Thyroid gland (tissue), 4 donors: Measurements from ENCODE around the gene TCP11L2.

Experiments
- POLR2A ChIP-seq, 2 donors: fragments of 450-650 bp; IDR thresholded peaks; one replicate each; pipeline ENCODE4 v1.6.1; 2017; ENCODE audit warnings: antibody characterized with exemption in 2 of 2, mild to moderate bottlenecking in 2 of 2, moderate library complexity in 1 of 2
- TF ChIP-seq, protein P1 (sequence below), 6 experiments: fragments of 200-600 bp in 3 of 6; fragments of 450-650 bp in 3 of 6; sonication (generic) in 3 of 6; IDR thresholded peaks; one replicate each; pipeline ENCODE4 v1.5.1; 2016 to 2019; ENCODE audit warnings: antibody characterized with exemption in 6 of 6, mild to moderate bottlenecking in 2 of 6, inconsistent platforms in 1 of 6, moderate library complexity in 1 of 6

DNA sequence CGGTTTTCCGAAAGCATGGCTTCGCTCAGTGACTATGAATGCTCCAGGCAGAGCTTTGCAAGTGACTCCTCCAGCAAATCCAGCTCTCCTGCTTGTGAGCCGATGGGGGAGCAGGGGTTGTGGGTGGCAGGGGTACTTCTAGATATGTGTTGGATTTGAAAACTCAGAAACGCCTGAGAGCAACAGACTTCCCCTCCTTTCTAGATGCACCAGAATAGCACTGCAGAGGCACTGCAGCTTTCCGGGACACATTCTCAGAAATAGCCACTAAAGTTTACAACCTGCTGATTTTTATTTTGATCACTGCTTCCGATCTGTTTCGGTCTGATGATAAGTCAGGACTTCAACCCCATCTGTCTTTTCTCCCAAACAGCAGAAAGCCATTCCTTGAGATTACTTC, 8.6 kb downstream of the TCP11L2 start:
- TF ChIP-seq, protein P1, sequence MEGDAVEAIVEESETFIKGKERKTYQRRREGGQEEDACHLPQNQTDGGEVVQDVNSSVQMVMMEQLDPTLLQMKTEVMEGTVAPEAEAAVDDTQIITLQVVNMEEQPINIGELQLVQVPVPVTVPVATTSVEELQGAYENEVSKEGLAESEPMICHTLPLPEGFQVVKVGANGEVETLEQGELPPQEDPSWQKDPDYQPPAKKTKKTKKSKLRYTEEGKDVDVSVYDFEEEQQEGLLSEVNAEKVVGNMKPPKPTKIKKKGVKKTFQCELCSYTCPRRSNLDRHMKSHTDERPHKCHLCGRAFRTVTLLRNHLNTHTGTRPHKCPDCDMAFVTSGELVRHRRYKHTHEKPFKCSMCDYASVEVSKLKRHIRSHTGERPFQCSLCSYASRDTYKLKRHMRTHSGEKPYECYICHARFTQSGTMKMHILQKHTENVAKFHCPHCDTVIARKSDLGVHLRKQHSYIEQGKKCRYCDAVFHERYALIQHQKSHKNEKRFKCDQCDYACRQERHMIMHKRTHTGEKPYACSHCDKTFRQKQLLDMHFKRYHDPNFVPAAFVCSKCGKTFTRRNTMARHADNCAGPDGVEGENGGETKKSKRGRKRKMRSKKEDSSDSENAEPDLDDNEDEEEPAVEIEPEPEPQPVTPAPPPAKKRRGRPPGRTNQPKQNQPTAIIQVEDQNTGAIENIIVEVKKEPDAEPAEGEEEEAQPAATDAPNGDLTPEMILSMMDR (IDR thresholded peaks at IDR 0.05): no peak
- no peak for TF ChIP-seq POLR2A (IDR thresholded peaks at IDR 0.05)
